Measurements from ENCODE around the gene DCAF16.
"Not testable (repeated sequence)": the region's sequence is repeated elsewhere in the genome, so short reads cannot be mapped to it uniquely, and the experiment has no call there.

Gene DCAF16

GRCh38 chr4:17810260-17811077, at the start of gene DCAF16, which contains the start of gene NCAPG:
Gene DCAF16, minus strand, starts transcription at chr4:17810757. Its CDS starts 6,616 bp downstream, at chr4:17804141.
Gene NCAPG, plus strand, starts transcription at chr4:17810979. Its CDS starts 99 bp downstream, at chr4:17811078.
- DNase-seq (ENCODE audit: low read depth), result peak; percentile 99

- DNase-seq (ENCODE audit: low read depth), result no peak
Measured at GRCh38 chr4:17859793-17860406, 49.3 kb upstream of the DCAF16 start.

- DNase-seq (ENCODE audit: low read depth), result no peak
Measured at GRCh38 chr4:17854036-17854435, 43.5 kb upstream of the DCAF16 start.

GRCh38 chr4:17851959-17852358, 41.4 kb upstream of the DCAF16 start:
- no peak for DNase-seq (ENCODE audit: low read depth)

- DNase-seq (ENCODE audit: low read depth), result not testable (repeated sequence)
Measured at GRCh38 chr4:17850295-17850694, 39.7 kb upstream of the DCAF16 start.

GRCh38 chr4:17846266-17846665, 35.7 kb upstream of the DCAF16 start:
- no peak for DNase-seq (ENCODE audit: low read depth)

GRCh38 chr4:17823871-17824669, 13.5 kb upstream of the DCAF16 start:
- no peak for DNase-seq (ENCODE audit: low read depth)

- no peak for DNase-seq (ENCODE audit: low read depth)
Measured at GRCh38 chr4:17817027-17817426, 6.5 kb upstream of the DCAF16 start.

- no peak for DNase-seq (ENCODE audit: low read depth)
Measured at GRCh38 chr4:17816142-17816541, 5.6 kb upstream of the DCAF16 start.

- no peak for DNase-seq (ENCODE audit: low read depth)
Measured at GRCh38 chr4:17814140-17814539, 3.6 kb upstream of the DCAF16 start.

GRCh38 chr4:17812801-17813200, 2.2 kb upstream of the DCAF16 start:
- DNase-seq (ENCODE audit: low read depth), result no peak

GRCh38 chr4:17812125-17812524, 1.6 kb upstream of the DCAF16 start:
- no peak for DNase-seq (ENCODE audit: low read depth)

GRCh38 chr4:17811078-17811603, 584 bp upstream of the DCAF16 start:
- DNase-seq (ENCODE audit: low read depth), result no peak

- no peak for DNase-seq (ENCODE audit: low read depth)
Measured at GRCh38 chr4:17809667-17810066, 890 bp downstream of the DCAF16 start.

- no peak for DNase-seq (ENCODE audit: low read depth)
Measured at GRCh38 chr4:17807446-17807845, 3.1 kb downstream of the DCAF16 start.

GRCh38 chr4:17805580-17806155, 4.9 kb downstream of the DCAF16 start:
- no peak for DNase-seq (ENCODE audit: low read depth)

- DNase-seq (ENCODE audit: low read depth), result no peak
Measured at GRCh38 chr4:17797808-17798207, 12.7 kb downstream of the DCAF16 start.

GRCh38 chr4:17794730-17795129, 15.8 kb downstream of the DCAF16 start:
- DNase-seq (ENCODE audit: low read depth), result no peak

GRCh38 chr4:17788956-17789355, 21.6 kb downstream of the DCAF16 start:
- DNase-seq (ENCODE audit: low read depth), result no peak

- no peak for DNase-seq (ENCODE audit: low read depth)
Measured at GRCh38 chr4:17787315-17787714, 23.2 kb downstream of the DCAF16 start.

- no peak for DNase-seq (ENCODE audit: low read depth)
Measured at GRCh38 chr4:17786567-17786966, 24.0 kb downstream of the DCAF16 start.

GRCh38 chr4:17785858-17786257, 24.7 kb downstream of the DCAF16 start:
- no peak for DNase-seq (ENCODE audit: low read depth)
